SIG-M5 (cell line): ENCODE measurements around the gene ABCA10.
"Not testable (repeated sequence)": the region's sequence is repeated elsewhere in the genome, so short reads cannot be mapped to it uniquely, and the experiment has no call there.

Source experiments
- DNase-seq: peaks from one replicate; lab custom pipeline; 2025; lab: John Stamatoyannopoulos, UW

Gene ABCA10

DNA sequence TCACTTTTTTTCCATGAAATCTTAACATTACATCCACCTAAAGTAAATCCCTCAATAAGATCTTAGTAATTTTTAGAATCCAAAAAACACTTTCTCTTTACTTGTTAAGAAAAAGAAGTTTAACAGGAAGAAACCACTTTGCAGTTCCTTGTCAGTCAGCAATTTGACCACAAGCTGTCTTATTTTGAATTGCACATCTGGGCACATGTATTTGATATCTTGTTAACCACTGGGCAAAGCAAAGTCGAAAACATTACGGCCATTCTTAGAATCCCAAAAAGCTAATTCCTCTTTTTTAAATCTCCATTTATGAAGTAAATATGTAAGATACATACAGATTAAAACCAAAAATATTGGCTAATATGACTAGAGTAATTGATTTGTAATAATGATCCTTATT is 1.1 kb downstream of the ABCA10 start:
- DNase-seq = no peak

DNA sequence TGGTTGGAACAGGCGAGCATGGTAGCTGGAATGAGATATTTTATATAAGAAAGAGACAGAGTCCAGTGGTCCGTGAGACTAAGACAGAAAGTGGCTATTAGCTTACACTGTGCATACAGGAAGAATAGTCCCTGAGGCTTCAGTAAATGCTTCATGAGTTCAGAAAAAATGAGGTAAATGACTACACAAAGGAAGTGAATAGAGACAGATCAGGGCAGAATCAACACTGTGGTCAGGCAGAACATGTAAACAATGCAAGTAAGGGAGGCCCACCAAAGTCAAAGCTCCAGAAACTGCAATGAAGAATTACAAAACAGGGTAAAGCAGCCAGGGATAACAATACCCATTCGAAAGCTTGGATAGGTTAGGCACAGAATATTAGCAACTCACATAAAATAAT is 4.8 kb downstream of the ABCA10 start:
- no peak for DNase-seq

DNA sequence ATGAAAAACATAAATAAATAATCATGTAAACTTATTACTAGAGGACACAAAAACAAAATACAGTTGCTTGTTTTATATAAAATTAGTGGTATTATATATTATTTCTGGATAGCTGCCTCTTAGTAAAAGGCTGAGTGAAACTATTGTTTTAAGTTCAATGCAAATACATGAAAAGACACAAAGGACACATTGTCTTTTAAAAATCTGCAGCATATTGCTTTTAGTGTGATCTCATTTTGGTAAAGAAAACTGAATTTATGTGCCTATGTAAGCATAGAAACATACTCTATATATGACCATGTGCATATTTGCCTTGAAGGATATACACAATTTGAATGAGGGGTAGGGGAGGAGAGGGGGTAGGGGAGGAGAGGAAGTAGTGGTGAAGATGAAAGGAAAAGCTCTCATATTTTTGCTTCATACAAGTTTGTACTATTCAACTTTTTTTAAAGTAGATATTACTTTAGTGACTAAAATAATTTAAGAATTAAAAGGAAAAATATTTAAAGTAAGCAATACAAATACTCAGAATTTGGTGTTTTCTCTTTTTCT is 5.8 kb downstream of the ABCA10 start:
- no peak for DNase-seq

DNA sequence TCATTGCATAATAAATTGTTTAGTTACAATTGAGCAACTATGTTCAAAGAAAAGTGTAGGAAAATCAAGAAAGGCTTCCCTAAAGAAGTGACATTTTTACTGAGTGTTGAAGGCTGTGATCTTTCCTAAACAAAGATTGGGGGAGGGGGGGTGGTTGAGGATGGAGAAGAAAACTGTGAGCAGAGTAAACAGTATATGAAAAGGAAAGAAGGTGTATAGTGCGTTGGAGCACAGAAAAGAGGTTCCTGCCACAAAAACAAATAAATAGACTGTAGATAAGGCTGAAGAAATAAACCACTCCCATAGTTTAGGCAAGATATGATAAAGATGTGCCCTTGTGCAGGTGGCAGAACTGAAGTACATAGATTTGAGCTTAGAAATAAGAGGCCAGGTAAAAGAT is 8.5 kb downstream of the ABCA10 start:
- DNase-seq = no peak

DNA sequence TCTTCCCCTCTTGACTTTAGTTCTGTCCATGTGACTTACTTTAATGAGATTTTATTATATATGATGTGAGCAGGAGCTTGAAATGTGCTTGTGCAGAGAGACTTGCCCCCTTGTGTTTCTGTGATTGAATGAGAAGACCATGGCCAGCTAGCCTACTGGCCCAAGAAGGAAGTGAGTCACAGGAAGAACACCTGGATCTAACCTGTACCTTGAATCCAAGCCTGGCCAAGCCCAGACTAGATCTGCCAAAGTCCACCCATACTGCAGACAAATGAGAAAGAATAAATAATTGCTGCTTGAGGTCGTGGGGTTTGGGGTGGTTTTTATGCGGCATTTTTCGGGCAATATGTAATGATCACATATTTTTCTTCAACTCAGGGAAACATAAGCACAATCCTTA is 9.6 kb downstream of the ABCA10 start:
- DNase-seq = no peak

DNA sequence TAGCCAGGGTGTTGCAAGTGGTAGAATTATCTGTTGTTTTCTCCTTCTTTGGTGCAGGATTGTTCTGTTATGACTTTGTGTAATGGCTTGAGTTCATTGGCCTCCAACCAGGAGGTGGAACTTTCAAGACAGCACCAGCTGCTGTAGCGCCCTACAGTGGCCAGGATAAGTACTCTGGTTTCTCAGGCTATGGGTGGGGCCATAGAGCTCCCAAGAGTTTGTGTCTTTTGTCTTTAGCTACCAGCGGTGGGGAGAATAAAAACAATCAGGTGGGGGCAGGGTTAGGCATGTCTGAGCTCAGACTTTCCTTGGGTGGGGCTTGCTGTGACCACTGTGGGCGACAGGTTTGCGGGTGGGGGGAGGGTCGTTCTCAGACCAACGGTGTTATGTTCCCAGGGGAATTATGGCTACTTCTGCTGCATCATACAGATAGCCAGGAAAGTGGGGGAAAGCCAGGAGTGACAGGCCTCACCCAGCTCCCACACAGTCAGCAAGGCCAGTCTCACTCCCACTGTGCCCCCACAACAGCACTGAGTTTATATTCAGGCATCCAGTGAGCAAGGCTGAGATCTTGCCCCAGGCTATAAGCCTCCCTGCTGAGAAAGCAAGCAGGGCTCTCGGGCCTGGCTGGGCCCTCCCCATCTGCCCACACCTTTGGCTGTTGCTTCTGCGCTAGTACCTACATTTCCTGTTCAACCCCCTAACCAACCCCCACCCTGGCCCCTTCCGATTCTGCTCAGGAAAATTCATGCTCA is 15.4 kb downstream of the ABCA10 start:
- no peak for DNase-seq

DNA sequence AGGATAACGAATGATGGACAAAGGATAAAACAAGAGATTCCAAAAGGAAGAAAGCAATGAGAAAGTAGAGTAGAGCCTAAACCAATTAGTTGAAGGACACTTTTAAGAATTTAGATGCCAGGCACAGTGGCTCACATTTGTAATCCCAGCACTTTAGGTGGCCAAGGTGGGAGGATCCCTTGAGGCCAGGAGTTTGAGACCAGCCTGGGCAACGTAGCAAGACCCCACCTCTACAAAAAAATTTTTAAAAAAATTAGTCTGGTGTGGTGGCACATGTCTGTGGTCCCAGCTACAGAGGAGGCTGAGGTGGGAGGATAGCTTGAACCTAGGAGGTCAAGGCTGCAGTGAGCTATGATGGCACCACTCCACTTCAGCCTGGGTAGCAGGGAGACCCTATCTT is 20.0 kb downstream of the ABCA10 start:
- no peak for DNase-seq

DNA sequence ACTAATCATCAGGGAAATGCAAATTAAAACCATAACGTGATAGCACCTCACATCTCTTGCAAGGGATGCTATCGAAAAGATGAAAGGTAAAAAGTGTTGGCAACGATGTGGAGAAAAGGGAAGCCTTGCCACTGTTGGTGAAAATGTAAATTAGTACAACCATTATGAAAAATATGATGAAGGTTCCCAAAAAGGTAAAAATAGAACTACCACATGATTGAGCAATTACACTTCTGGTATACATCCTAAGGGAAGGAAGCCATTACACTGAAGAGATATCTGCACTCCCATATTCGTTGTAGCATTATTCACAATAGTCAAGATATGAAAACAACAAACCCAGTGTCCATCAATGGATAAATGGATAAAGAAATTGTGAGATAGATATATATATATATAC is 21.5 kb downstream of the ABCA10 start:
- DNase-seq = no peak

DNA sequence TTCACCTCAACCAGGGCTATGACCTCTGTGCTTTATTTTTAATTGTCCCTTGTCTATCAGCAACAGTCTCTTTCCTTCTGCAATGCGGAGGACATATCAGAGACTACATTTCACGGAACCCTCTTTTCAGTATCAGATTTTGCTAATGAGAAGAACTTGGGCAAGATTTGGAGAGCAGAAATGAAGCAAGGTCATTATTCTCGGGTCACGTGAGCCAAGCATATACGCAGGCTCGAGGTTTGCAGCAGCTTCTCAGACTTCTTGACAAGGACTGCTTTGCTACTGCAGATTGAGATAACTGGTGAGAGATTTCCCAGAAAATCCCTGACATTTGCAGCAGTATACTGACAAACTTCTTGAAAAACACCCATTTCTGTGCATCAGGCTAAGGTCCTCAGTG is 30.4 kb downstream of the ABCA10 start:
- DNase-seq = no peak

DNA sequence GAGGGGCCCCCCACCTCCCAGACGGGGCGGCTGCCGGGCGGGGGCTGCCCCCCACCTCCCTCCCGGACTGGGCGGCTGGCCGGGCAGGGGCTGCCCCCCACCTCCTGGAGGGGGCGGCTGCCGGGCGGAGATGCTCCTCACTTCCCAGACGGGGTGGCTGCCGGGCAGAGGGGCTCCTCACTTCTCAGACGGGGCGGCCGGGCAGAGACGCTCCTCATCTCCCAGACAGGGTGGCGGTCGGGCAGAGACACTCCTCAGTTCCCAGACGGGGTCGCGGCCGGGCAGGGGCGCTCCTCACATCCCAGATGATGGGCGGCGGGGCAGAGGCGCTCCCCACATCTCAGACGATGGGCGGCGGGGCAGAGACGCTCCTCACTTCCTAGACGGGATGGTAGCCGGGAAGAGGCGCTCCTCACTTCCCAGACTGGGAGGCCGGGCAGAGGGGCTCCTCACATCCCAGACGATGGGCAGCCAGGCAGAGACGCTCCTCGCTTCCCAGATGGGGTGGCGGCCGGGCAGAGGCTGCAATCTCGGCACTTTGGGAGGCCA is 32.4 kb downstream of the ABCA10 start:
- DNase-seq = not testable (repeated sequence)

DNA sequence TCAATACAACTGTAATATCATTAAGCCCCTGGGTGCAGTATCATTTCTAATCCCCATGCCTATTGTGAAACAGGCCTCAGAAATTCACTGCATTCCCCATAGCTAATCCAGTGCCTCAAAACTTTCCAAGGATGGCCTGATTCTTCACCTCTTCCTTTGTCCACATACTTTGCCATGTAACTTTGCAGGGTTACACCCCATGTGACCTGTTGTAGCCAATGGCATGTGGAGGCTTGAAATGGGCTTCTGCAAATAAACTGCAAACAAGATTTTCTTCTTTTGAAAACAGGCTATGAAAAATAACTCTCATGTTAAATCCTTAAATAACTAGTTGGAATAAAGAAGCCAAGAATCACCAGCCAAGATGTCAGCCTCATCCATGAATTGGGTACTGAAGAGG is 35.9 kb downstream of the ABCA10 start:
- DNase-seq = no peak

DNA sequence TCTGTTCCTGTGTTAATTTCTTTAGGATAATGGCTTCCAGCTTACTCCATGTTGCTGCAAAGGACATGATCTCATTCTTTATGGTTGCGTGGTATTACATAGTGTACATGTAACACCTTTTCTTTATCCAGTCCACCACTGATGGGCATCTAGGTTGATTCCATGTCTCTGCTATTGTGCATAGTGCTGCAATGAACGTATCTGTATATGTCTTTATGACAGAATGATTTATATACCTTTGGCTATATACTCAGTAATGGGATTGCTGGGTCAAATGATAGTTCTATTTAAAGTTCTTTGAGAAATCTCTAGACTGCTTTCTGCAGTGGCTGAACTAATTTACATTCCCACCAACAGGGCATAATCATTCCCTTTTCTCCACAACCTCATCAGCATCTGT is 39.8 kb downstream of the ABCA10 start:
- no peak for DNase-seq

DNA sequence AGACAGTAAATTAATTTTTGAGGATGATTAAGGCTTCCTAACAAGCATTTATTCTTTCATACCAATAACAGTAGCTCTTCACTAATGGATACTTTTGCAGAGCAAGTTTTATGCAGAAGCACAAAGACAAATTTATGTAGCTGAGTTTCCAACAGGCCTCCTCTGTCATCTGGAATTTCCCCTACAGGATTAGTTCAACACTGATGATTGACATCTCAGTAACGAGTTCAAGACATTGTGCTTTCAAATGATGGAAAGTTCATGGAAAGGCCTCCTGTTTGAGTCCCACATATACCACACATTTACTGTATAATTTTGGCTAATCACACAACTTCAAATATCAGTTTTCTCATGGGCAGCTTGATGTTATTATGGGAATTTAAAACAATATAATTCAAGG is 40.6 kb downstream of the ABCA10 start:
- DNase-seq = no peak

DNA sequence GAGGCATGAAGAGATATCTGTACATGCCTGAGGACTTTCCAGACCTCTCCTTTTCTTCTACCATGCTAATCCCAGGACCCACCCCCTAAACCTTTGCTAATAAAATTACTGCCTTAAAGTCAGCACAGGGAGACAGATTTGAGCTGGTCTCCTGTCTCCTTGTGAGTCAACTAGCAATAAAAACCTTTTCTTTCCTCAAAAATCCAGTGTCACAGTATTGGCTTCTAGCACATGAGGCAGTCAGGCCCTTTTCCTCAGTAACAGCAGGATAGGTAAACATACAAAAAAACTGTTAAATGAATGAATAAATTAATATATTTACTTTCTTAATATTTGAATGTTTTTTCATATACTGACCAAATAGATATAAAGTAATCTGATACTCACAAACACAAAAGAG is 41.3 kb downstream of the ABCA10 start:
- no peak for DNase-seq

DNA sequence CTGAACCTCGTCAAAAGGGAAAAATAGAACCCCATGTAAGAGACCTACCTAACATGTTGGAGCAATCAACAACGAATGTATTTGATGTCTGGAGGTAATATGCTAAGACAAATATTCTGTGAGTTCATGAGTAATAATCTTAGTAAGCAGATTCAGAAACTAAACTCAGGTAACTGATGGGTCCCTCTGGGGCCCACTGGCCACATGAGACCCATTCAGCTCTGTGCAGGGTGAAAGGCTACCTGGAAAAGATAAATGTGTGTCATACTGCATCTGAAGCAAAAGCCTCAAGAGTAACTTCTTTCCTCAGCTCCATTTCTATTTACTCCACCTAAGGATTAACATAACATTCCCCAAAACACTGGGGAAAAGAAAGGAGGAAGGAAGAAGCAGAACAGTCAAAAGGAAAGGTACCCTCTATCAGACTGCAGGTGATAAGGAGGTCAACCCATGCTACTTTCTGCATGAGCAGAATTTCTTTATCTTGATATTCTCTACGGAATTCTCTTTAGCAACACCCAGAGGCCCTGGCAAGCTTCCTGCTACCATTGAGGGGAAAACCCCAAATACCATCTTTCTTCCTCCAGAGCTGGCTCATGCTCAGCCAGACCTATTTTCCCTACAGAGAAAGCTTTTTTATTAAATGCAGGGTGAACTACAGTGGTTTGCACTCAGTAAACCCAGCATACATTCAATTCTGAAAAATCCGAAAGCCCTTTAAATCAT is 49.2 kb downstream of the ABCA10 start:
- DNase-seq = no peak

DNA sequence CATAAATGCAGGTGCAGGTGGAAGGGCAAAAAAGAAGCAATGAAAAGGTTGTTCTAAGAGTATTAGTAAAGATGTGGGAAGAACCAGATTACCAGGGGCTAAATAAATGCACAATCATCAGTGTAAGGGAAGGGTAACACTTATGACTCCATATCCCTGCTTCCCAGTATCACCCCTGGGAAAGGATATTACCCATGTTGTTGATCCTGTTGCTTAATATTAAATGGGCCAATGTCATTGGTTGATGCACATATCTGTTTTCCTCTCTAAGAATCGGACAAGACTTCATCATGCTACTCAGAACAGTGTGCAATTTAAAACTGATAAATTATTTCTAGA is 52.2 kb downstream of the ABCA10 start:
- no peak for DNase-seq

DNA sequence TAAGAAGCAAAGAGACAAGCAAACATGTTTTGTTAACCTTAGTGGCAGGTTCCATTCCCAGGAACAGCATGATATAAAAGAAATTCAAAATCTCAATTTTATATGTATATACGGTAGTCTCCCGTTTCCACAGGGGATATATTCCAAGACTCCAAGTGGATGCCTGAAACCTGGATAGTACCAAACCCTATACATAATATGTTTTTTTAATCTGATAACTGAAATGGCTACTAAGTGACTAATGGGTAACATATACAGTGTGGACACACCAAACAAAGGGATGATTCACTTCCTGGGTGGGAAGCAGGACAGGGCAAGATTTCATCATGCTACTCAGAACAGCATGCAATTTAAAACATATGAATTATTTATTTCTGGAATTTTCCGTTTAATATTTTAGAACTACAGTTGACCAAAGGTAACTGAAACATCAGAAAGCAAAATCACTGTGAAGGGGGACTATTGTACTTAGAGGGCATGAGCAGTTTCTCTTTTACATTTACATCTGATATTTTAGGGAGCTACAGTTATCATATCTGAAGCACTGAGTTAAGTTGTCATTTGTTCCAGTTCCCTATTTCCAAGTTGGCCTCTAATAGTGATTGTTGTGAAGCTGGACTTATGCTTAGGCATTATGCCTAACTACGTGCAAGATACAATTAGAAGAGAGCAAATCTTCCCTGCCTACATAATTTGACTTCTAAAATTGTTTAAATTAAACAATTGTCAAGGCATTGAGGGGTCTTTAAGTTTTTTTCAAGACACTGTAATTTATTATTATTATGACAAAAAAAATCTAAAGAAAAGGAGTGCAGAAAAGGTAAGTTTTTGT is 52.8 kb downstream of the ABCA10 start:
- DNase-seq = peak; percentile 28

DNA sequence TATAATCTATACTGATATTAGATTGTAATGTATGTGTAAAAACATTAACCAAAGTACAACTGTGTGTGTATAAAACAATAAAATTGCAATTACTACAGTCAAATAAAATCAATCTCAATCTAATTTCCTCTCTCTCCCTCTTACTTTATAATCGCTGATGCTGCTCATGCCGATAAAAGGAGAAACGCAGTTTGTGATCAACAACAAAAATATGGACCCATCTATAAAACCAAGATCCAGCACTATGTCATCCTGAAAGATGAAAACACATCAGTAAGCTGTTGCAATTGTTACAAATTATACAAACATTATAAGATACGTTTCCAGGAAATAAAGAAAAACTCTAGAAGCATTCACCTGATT is 53.4 kb downstream of the ABCA10 start:
- no peak for DNase-seq

DNA sequence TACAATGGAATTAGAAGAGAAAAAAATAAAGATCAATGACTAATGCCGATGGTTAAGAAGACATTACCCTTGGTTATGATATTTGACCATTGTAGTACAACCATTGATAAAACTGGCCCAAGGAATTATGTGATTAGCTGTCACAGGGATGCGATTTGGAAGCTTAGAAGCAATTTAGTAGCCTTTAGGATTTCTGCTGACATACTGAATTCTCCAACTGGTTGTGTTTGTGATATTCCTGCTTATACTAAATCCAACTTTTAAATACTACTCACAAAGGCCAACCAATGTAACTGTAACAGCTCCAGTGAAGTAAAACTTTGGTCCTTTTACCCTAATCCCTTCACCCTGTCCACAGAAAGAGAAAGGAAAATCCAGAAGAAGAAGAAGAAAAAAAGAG is 55.5 kb downstream of the ABCA10 start:
- no peak for DNase-seq

DNA sequence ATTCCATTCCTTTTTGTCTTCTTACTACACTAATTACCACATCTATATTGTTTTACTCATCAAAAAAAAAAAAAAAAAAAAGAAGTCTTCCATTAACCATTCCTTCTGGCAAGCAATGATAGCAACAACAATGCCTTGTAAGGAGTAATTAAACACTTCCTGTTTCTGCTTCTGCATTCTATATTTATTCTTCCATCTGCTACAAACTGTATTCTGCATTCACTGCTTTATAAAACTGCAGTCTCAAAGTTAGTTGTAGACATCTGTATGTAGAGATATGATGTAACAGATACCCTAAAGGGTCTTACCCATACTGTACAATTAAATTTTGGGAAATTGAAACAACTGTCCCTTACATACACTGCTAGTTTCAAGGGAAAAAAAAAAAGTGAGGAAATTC is 58.2 kb downstream of the ABCA10 start:
- peak; percentile 43 for DNase-seq

DNA sequence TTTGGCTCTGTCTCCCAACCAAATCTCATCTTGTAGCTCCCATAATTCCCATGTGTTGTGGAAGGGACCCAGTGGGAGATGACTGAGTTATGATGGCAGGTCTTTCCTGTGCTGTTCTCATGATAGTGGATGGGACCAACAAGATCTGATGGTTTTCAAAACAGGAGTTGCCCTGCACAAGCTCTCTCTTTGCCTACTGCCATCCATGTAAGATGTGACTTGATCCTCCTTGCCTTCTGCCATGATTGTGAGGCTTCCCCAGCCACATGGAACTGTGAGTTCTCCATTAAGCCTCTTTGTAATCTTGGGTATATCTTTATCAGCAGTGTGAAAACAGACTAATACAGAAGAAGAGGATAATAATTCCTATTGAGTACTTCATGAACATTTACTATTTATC is 60.0 kb downstream of the ABCA10 start:
- DNase-seq = not testable (repeated sequence)

DNA sequence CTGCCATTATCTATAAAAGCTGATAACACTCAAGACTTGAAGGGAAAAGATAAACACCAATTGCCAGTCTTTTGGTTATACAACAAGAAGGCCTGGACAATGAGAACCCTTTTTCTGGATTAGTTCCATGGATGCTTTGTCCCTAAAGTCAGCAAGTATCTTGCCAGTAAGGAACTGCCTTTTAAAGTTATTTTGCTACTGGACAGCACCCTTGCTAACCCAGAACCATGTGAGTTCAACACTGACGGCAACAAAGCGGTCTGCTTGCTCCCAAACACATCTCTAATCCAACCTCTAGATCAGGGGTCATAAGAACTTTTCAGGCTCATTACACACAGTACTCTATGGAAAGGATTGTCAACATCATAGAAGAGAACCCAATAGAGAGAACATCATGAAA is 61.7 kb downstream of the ABCA10 start:
- DNase-seq = no peak

DNA sequence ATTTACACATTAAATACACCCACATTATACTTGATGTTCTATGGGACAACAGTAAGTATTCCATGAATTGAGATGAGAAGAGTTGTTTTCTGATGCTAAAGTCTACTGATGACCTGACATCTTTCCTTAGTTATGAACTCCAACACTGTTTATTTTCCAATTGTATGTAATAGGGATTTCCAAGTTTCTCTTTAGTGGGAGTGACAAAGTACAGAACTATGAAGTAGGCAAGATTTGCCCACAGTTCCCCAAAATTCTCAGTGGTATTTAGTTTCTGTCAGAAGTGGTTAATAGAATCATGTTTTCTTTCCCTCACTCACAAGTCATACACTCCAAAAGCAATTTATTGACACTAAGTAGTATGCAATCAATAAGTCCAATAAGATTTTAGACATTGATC is 64.4 kb downstream of the ABCA10 start:
- no peak for DNase-seq
